Suprapubic skin (tissue), 3 donors: ENCODE results near the gene PTPRM.

Source experiments
- EP300 ChIP-seq: sonication (generic); formaldehyde crosslinking; IDR thresholded peaks from one replicate; pipeline ENCODE4 v1.6.1; 2017; ENCODE audit warnings: antibody characterized with exemption
- POLR2A ChIP-seq, 2 donors: fragments of 450-650 bp; IDR thresholded peaks; one replicate each; pipeline ENCODE4 v1.6.1; 2017; ENCODE audit warnings: antibody characterized with exemption in 2 of 2, mild to moderate bottlenecking in 2 of 2, moderate library complexity in 2 of 2
- TF ChIP-seq, protein P1 (sequence below), 2 donors: fragments of 200-600 bp in 1 of 2; fragments of 450-650 bp in 1 of 2; sonication (generic) in 1 of 2; IDR thresholded peaks; one replicate each; pipeline ENCODE4 v1.5.1; 2016 to 2019; ENCODE audit warnings: antibody characterized with exemption in 2 of 2, mild to moderate bottlenecking in 1 of 2, moderate library complexity in 1 of 2

DNA sequence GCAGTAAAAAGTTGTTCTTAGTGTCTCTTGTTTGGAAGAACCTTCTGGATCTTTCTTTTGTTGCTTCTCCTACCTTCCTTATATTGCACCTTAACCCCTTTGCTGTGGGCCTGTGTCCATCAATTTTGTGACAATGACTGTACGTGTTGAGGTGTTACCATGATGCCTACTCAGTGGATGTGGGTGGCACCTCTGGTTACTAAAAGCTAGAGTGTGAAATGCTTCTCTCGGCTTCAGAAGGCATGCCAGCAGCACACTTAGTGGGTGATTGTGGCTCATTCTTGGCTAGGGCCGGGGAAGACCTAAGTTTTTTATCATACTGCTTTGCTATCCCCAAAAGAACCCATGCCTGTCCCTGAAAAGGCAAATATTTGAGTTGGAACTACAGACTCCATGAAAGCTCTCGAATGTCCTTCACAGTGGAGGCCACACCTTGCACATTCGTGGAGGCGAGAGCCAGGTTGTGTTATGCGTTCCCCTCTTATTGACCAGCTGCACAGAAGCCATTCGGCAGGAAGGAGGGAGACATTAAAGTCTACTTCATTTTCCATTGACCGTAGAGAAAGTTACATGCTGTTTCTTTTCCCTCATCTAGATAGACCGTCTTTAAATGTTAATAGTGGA is 528.9 kb downstream of the PTPRM start:
- TF ChIP-seq, protein P1, sequence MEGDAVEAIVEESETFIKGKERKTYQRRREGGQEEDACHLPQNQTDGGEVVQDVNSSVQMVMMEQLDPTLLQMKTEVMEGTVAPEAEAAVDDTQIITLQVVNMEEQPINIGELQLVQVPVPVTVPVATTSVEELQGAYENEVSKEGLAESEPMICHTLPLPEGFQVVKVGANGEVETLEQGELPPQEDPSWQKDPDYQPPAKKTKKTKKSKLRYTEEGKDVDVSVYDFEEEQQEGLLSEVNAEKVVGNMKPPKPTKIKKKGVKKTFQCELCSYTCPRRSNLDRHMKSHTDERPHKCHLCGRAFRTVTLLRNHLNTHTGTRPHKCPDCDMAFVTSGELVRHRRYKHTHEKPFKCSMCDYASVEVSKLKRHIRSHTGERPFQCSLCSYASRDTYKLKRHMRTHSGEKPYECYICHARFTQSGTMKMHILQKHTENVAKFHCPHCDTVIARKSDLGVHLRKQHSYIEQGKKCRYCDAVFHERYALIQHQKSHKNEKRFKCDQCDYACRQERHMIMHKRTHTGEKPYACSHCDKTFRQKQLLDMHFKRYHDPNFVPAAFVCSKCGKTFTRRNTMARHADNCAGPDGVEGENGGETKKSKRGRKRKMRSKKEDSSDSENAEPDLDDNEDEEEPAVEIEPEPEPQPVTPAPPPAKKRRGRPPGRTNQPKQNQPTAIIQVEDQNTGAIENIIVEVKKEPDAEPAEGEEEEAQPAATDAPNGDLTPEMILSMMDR (IDR thresholded peaks at IDR 0.05): no peak
- TF ChIP-seq EP300: no peak
- no peak for TF ChIP-seq POLR2A (IDR thresholded peaks at IDR 0.05)
